Suprapubic skin (tissue), 4 donors: Measurements from ENCODE around the gene EVA1A.

Experiments used
- CTCF ChIP-seq, 2 donors: fragments of 200-600 bp in 1 of 2; fragments of 450-650 bp in 1 of 2; sonication (generic) in 1 of 2; IDR thresholded peaks; one replicate each; pipeline ENCODE4 v1.5.1; 2016 to 2019; ENCODE audit warnings: antibody characterized with exemption in 2 of 2, mild to moderate bottlenecking in 1 of 2, moderate library complexity in 1 of 2
- EP300 ChIP-seq: sonication (generic); formaldehyde crosslinking; IDR thresholded peaks from one replicate; pipeline ENCODE4 v1.6.1; 2017; ENCODE audit warnings: antibody characterized with exemption
- POLR2A ChIP-seq, 2 donors: fragments of 450-650 bp; IDR thresholded peaks; one replicate each; pipeline ENCODE4 v1.6.1; 2017; ENCODE audit warnings: antibody characterized with exemption in 2 of 2, mild to moderate bottlenecking in 2 of 2, moderate library complexity in 2 of 2
- POLR2AphosphoS5 ChIP-seq, 3 donors: sonication (generic); formaldehyde crosslinking; IDR thresholded peaks; one replicate each; pipeline ENCODE4 v1.6.1; 2017; ENCODE audit warnings: antibody characterized with exemption in 3 of 3

- TF ChIP-seq CTCF (IDR thresholded peaks at IDR 0.05) (no peak), POLR2A (IDR thresholded peaks at IDR 0.05) (no peak), EP300 (no peak), POLR2AphosphoS5 (IDR thresholded peaks at IDR 0.05) (no peak)
These were observed 47.4 kb upstream of the EVA1A start for GRCh38 chr2:75607988-75608683.
